OCI-LY7 (cell line): ENCODE measurements around the gene NAV2. TPM values are rescaled to one million over a fixed set of nuclear protein-coding genes. Genes with fewer than 3 reads are reported as not detected.
A peak's percentile ranks its signal among the peaks of the same experiment; 100 is the strongest.

ENCODE experiments used
- BruUV-seq: library from RNA; stranded (reverse); fragments of 400-500 nt; replicated peaks from 2 replicates; lab custom pipeline; 2021; lab: Mats Ljungman, UMichigan
- CTCF ChIA-PET: fragments of 300-600 bp; sonication (Branson Sonifier 250); formaldehyde crosslinking; loops from one replicate; lab custom pipeline; 2022; ENCODE audit warnings: antibody characterized with exemption; ENCODE audit not compliant: unreplicated experiment; lab: Charles Lee
- POLR2A ChIA-PET: fragments of 300-600 bp; sonication (Branson Sonifier 250); formaldehyde crosslinking; loops from one replicate; lab custom pipeline; 2022; ENCODE audit warnings: antibody characterized with exemption; lab: Charles Lee
- DNase-seq: peaks from one replicate; pipeline ENCODE4 v3.0.0-alpha.2; 2015; ENCODE audit warnings: low spot score
- H2AFZ ChIP-seq: fragments of 200-600 bp; sonication (generic), shearing (Covaris generic); 2 replicates; pipeline ENCODE4 v1.6.1; 2014; ENCODE audit warnings: mild to moderate bottlenecking, antibody characterized with exemption, low read length, moderate library complexity
- H3K27ac ChIP-seq: fragments of 200-600 bp; sonication (generic); 2 replicates; pipeline ENCODE4 v1.5.1; 2014; ENCODE audit warnings: mixed run types, low read depth, mild to moderate bottlenecking, moderate library complexity, low read length, inconsistent platforms; ENCODE audit not compliant: poor library complexity, severe bottlenecking
- H3K36me3 ChIP-seq: fragments of 200-600 bp; sonication (generic); 2 replicates; pipeline ENCODE4 v1.6.1; 2014; ENCODE audit warnings: mild to moderate bottlenecking, antibody characterized with exemption, low read length, moderate library complexity, mixed read lengths; ENCODE audit not compliant: insufficient read depth
- H3K4me1 ChIP-seq: fragments of 200-600 bp; sonication (generic); 2 replicates; pipeline ENCODE4 v1.5.1; 2014; ENCODE audit warnings: mild to moderate bottlenecking, low read length; ENCODE audit not compliant: insufficient read depth, poor library complexity, severe bottlenecking
- H3K4me2 ChIP-seq: fragments of 200-600 bp; sonication (generic); 2 replicates; pipeline ENCODE4 v1.6.1; 2014; ENCODE audit warnings: mild to moderate bottlenecking, low read length
- H3K4me3 ChIP-seq: fragments of 200-600 bp; sonication (generic); 2 replicates; pipeline ENCODE4 v1.5.1; 2014; ENCODE audit warnings: mild to moderate bottlenecking, low read depth, low read length; ENCODE audit not compliant: poor library complexity, severe bottlenecking
- H3K79me2 ChIP-seq: fragments of 200-600 bp; sonication (generic); 2 replicates; pipeline ENCODE4 v1.6.1; 2016; ENCODE audit warnings: low read depth, mild to moderate bottlenecking, low read length, moderate library complexity, mixed read lengths; ENCODE audit not compliant: insufficient read depth
- H3K9me2 ChIP-seq: fragments of 200-600 bp; sonication (generic); 2 replicates; pipeline ENCODE4 v1.6.1; 2016; ENCODE audit warnings: mild to moderate bottlenecking, low read length, mixed read lengths; ENCODE audit not compliant: insufficient read depth
- H3K9me3 ChIP-seq: fragments of 200-600 bp; sonication (generic); 2 replicates; pipeline ENCODE4 v1.6.1; 2014; ENCODE audit warnings: mild to moderate bottlenecking, mixed run types, low read length, mixed read lengths
- H4K20me1 ChIP-seq: fragments of 200-600 bp; sonication (generic); 2 replicates; pipeline ENCODE4 v1.6.1; 2014; ENCODE audit warnings: mild to moderate bottlenecking, antibody characterized with exemption, low read length, moderate library complexity, mixed read lengths; ENCODE audit not compliant: insufficient read depth
- CTCF ChIP-seq: fragments of 200-600 bp; sonication (generic); conservative IDR thresholded peaks from 2 replicates; pipeline ENCODE4 v1.5.1; 2014; ENCODE audit warnings: mild to moderate bottlenecking, antibody characterized with exemption, low read length, moderate library complexity, mixed read lengths
- EZH2phosphoT487 ChIP-seq: fragments of 200-600 bp; sonication (generic); IDR thresholded peaks from 2 replicates; pipeline ENCODE4 v1.6.1; 2018; ENCODE audit warnings: low read depth, borderline replicate concordance, mild to moderate bottlenecking, mixed run types, antibody characterized with exemption, low read length, moderate library complexity, mixed read lengths
- intact Hi-C: fragments of 100-400 bp; cut with micrococcal nuclease; formaldehyde crosslinking; loops from one replicate; pipeline ENCODE4 v1.10.0; 2022; ENCODE audit not compliant: unreplicated experiment
- total RNA-seq, 2 experiments: library from RNA; depleted of rRNA in 1 of 2; stranded (reverse); fragments of >200 nt in 1 of 2; shearing (Covaris generic) in 1 of 2; gene quantifications; 2 replicates each; pipeline ENCODE4 v1.2.3, GENCODE V29; 2014 to 2022

NAV2 gene
- total RNA-seq, 2 experiments from 2014 or later, result 0.06 to 0.68 TPM

DNA sequence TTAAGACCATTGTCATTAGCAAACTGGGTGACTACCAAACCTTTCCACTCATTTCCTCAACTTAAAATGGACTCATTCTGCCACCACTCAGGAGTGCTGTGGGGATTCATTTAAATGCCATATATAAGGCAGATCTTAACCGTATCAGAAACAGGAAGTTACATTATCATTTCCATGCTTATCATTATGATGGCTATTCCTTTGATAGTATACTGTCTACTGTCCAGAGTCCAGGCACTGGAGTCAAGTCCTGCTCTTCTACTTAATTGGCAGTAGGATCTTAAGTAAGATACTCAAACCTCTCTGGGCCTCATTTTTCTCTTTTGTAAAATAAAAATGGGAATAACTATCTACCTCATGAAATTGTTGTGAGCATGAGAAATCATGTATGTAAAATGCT is 8.4 kb upstream of the NAV2 start:
- intact Hi-C loops, result no loop called here
- POLR2A ChIA-PET, result no interaction called here
- Histone ChIP-seq H3K79me2 (no peaks in the 10 kb centered on the region), H3K4me2 (no peak overlapping the region), H3K9me2 (no peaks in the 10 kb centered on the region), H3K4me1 (no peaks in the 10 kb centered on the region), H3K36me3 (no peaks in the 10 kb centered on the region), H4K20me1 (no peaks in the 10 kb centered on the region), H3K27ac (no peak overlapping the region), H2AFZ (no peak overlapping the region), H3K9me3 (no peaks in the 10 kb centered on the region), H3K4me3 (no peak overlapping the region)
- no peak for DNase-seq
- no peak for TF ChIP-seq CTCF
- CTCF ChIA-PET, result no interaction called here
- no TSS peak for BruUV-seq

DNA sequence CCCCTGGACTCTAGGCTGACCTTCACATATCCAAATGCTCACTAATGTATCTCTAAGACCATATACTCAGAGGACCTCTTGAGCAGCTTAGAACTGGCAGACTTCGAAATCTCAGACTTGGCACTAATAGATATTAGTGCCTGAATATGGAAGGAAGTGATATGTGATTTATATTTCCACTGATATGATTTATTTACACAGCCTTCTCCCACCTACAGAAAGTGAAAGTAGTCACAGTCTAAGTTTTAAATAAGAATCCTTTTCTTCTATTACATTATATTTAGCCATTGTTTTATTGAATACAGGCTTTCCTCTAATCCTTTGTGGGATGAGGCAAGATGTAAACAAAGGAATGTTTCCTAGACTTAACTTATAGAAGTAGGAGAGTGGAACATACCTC is 6.7 kb upstream of the NAV2 start:
- ChIA-PET CTCF (no interaction called here), POLR2A (no interaction called here)
- Histone ChIP-seq H3K27ac (no peak overlapping the region), H3K9me3 (no peaks in the 10 kb centered on the region), H3K36me3 (no peaks in the 10 kb centered on the region), H3K4me3 (no peak overlapping the region), H3K4me1 (no peaks in the 10 kb centered on the region), H2AFZ (no peak overlapping the region), H4K20me1 (no peaks in the 10 kb centered on the region), H3K79me2 (no peaks in the 10 kb centered on the region), H3K9me2 (no peaks in the 10 kb centered on the region), H3K4me2 (no peak overlapping the region)
- TF ChIP-seq CTCF (no peak), EZH2phosphoT487 (no peak)
- no peak for DNase-seq
- intact Hi-C loops, result no loop called here
- no TSS peak for BruUV-seq

- no peak for DNase-seq
- H3K4me3 ChIP-seq, result peak overlapping the region; percentile 71
- no peak for TF ChIP-seq EZH2phosphoT487
- TF ChIP-seq CTCF, result no peak
- CTCF ChIA-PET, result no interaction called here
- H4K20me1 ChIP-seq, result no peaks in the 10 kb centered on the region
- H3K9me3 ChIP-seq, result no peaks in the 10 kb centered on the region
- POLR2A ChIA-PET, result interaction anchor here (0.6 to 1.6 kb wide), 4 partner anchors 9 to 1785 kb away, joined by 3 to 4 read pairs (median 4); no protein-coding TSS in a partner anchor
- no peaks in the 10 kb centered on the region for H3K79me2 ChIP-seq
- no peaks in the 10 kb centered on the region for H3K36me3 ChIP-seq
- peak overlapping the region; percentile 98 for H3K4me2 ChIP-seq
- BruUV-seq, result no TSS peak
- intact Hi-C loops, result no loop called here
- peak overlapping the region; percentile 99; the same call in 1 of the 2 replicates for H2AFZ ChIP-seq
- H3K27ac ChIP-seq, result no peak overlapping the region
- no peaks in the 10 kb centered on the region for H3K9me2 ChIP-seq
- peaks cover 7% of the 10 kb centered on the region for H3K4me1 ChIP-seq
Observed at GRCh38 chr11:19711911-19712280, 741 bp upstream of the NAV2 start.
